Ramos (cell line): ENCODE data around the gene SAXO1.
"Not testable (repeated sequence)": the region's sequence is repeated elsewhere in the genome, so short reads cannot be mapped to it uniquely, and the experiment has no call there.

Source experiments
- in situ Hi-C: fragments of 300-500 bp; cut with MboI; formaldehyde crosslinking; loops from one replicate; pipeline ENCODE4 v1.14.3; 2022; ENCODE audit warnings: low sequenced_read_pairs; ENCODE audit not compliant: unreplicated experiment

The SAXO1 gene

GRCh38 chr9:18973348-18973747, 59.7 kb downstream of the SAXO1 start:
- in situ Hi-C loops: no loop called here

- in situ Hi-C loops: no loop called here
Measured at GRCh38 chr9:18972675-18973074, 60.3 kb downstream of the SAXO1 start.

GRCh38 chr9:18971909-18972308, 61.1 kb downstream of the SAXO1 start:
- in situ Hi-C loops: no loop called here

GRCh38 chr9:18971404-18971803, 61.6 kb downstream of the SAXO1 start:
- in situ Hi-C loops: no loop called here

GRCh38 chr9:18970393-18970792, 62.6 kb downstream of the SAXO1 start:
- in situ Hi-C loops: no loop called here

GRCh38 chr9:18969128-18969527, 63.9 kb downstream of the SAXO1 start:
- in situ Hi-C loops: no loop called here

- in situ Hi-C loops: no loop called here
Measured at GRCh38 chr9:18955626-18956025, 77.4 kb downstream of the SAXO1 start.

GRCh38 chr9:18951936-18952335, 81.1 kb downstream of the SAXO1 start:
- in situ Hi-C loops: no loop called here

- in situ Hi-C loops: no loop called here
Measured at GRCh38 chr9:18947892-18948339, 85.1 kb downstream of the SAXO1 start.

GRCh38 chr9:18942801-18943200, 90.2 kb downstream of the SAXO1 start:
- in situ Hi-C loops: no loop called here

GRCh38 chr9:18941060-18941740, 91.8 kb downstream of the SAXO1 start:
- in situ Hi-C loops: no loop called here

GRCh38 chr9:18939943-18940342, 93.1 kb downstream of the SAXO1 start:
- in situ Hi-C loops: no loop called here

GRCh38 chr9:18936094-18936871, 96.7 kb downstream of the SAXO1 start:
- in situ Hi-C loops: no loop called here

GRCh38 chr9:18935541-18935940, 97.5 kb downstream of the SAXO1 start:
- in situ Hi-C loops: no loop called here

- in situ Hi-C loops: not testable (repeated sequence)
Measured at GRCh38 chr9:18930611-18931010, 102.4 kb downstream of the SAXO1 start.

GRCh38 chr9:18928711-18929110, 104.3 kb downstream of the SAXO1 start:
- in situ Hi-C loops: no loop called here

- in situ Hi-C loops: no loop called here
Measured at GRCh38 chr9:18926513-18926912, 106.5 kb downstream of the SAXO1 start.

- in situ Hi-C loops: no loop called here
Measured at GRCh38 chr9:18925880-18926279, 107.1 kb downstream of the SAXO1 start.

- in situ Hi-C loops: no loop called here
Measured at GRCh38 chr9:18923671-18924430, 109.2 kb downstream of the SAXO1 start.

- in situ Hi-C loops: no loop called here
Measured at GRCh38 chr9:18923167-18923566, 109.8 kb downstream of the SAXO1 start.
